CD8-positive, alpha-beta memory T cell (primary cell): ENCODE measurements around the gene DSC3. TPM values are rescaled to one million over a fixed set of nuclear protein-coding genes. Genes with fewer than 3 reads are reported as not detected.

ENCODE experiments used
- CTCF ChIA-PET: fragments of 350-600 bp; sonication (Branson Sonifier 250); formaldehyde crosslinking; loops from one replicate; lab custom pipeline; 2021; ENCODE audit warnings: antibody characterized with exemption; lab: Charles Lee
- POLR2A ChIA-PET: fragments of 350-600 bp; sonication (Branson Sonifier 250); formaldehyde crosslinking; loops from one replicate; lab custom pipeline; 2021; ENCODE audit warnings: antibody characterized with exemption; lab: Charles Lee
- DNase-seq, 5 donors: peaks; one replicate each; pipeline versions ENCODE4 v3.0.0 to v3.0.0-alpha.2; 2020 to 2022; ENCODE audit warnings: mixed read lengths in 1 of 5
- H3K27ac ChIP-seq: one replicate; pipeline ENCODE4 v1.7.0; 2013; ENCODE audit warnings: low read depth, mild to moderate bottlenecking, low read length, moderate library complexity
- H3K27me3 ChIP-seq: 2 replicates; pipeline ENCODE4 v1.7.0; 2013; ENCODE audit warnings: low read length, mild to moderate bottlenecking; ENCODE audit not compliant: insufficient read depth, poor library complexity, severe bottlenecking
- H3K36me3 ChIP-seq: 2 replicates; pipeline ENCODE4 v1.7.0; 2013; ENCODE audit warnings: mild to moderate bottlenecking, low read length, moderate library complexity; ENCODE audit not compliant: insufficient read depth
- H3K4me1 ChIP-seq: 2 replicates; pipeline ENCODE4 v1.7.0; 2013; ENCODE audit warnings: mild to moderate bottlenecking, low read length, moderate library complexity; ENCODE audit not compliant: insufficient read depth
- H3K4me3 ChIP-seq: 2 replicates; pipeline ENCODE4 v1.7.0; 2013; ENCODE audit warnings: mild to moderate bottlenecking, low read length
- H3K9me3 ChIP-seq: 2 replicates; pipeline ENCODE4 v1.7.0; 2013; ENCODE audit warnings: mild to moderate bottlenecking, low read length
- H3K27ac Mint-ChIP-seq, 8 donors: one replicate each; pipeline ENCODE4 v1.8.0; 2020 to 2021; ENCODE audit warnings: mixed read lengths in 8 of 8, mild to moderate bottlenecking in 6 of 8, inconsistent platforms in 3 of 8, moderate library complexity in 3 of 8
- H3K27me3 Mint-ChIP-seq, 2 donors: one replicate each; pipeline ENCODE4 v1.8.0; 2020 to 2021; ENCODE audit warnings: mixed read lengths in 2 of 2, mild to moderate bottlenecking in 1 of 2, moderate library complexity in 1 of 2
- H3K36me3 Mint-ChIP-seq, 3 donors: one replicate each; pipeline ENCODE4 v1.8.0; 2020 to 2021; ENCODE audit warnings: mixed read lengths in 3 of 3, inconsistent platforms in 1 of 3, mild to moderate bottlenecking in 1 of 3
- H3K4me1 Mint-ChIP-seq, 3 donors: one replicate each; pipeline ENCODE4 v1.8.0; 2020 to 2021; ENCODE audit warnings: mixed read lengths in 3 of 3, inconsistent platforms in 1 of 3, mild to moderate bottlenecking in 1 of 3
- H3K4me3 Mint-ChIP-seq, 7 donors: one replicate each; pipeline ENCODE4 v1.8.0; 2020 to 2021; ENCODE audit warnings: mixed read lengths in 7 of 7, mild to moderate bottlenecking in 6 of 7, moderate library complexity in 4 of 7, inconsistent platforms in 2 of 7
- H3K9me3 Mint-ChIP-seq, 5 donors: one replicate each; pipeline ENCODE4 v1.8.0; 2020 to 2022; ENCODE audit warnings: mixed read lengths in 5 of 5, mild to moderate bottlenecking in 3 of 5, moderate library complexity in 2 of 5, inconsistent platforms in 1 of 5
- polyA plus RNA-seq: library from polyadenylated mRNA; unstranded; fragments of 300-500 nt; fragmentation: Illumina TruSeq; gene quantifications from one replicate; pipeline ENCODE4 v1.2.3, GENCODE V29; 2021
- total RNA-seq, 2 experiments: library from RNA; stranded (reverse); gene quantifications; one replicate each; pipeline ENCODE4 v1.2.3, GENCODE V29; 2021

Gene DSC3
- not detected for total RNA-seq
- polyA plus RNA-seq, result not detected

DNA sequence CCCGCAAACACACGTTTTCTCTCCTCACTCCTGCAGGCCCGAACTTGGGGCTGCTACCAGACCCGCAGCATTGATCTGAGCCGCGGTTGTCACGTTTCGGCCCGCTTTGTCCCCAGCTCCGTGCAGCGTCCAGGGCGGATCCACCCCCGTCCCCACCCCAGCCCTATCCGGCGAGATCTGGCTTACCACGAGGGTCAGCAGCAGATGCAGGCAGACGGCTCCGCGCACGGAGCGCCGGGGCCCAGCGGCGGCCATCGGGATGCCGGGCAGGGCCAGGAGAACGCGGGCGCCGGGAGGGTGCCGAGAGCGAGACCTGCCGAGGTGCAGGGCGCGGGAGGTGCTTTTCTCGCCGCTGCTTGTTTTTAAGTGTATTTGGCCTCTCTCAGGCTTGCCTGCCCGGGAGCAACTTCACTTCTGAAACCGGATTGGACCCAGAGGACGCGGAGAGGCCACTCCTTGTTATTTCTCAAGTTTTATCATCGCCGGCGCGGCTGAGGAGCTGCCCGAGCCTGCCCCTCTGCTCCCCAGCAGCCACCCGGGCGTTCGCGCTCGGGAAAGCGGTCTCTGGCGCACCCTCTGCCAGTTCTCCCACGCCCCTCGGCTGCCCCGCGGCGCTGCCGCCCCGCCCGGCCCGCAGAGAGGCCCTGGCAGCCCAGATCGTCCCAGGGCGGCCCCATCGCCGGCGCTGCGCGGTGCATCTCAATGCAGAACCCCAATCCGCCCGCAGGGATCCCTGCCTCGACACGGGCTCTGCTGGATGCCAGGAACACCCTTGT, at the start of gene DSC3:
Gene DSC3, minus strand, starts transcription at position 337 of the 776 bp plus-strand sequence. Its CDS starts 82 bp downstream, at position 255.
- Mint-ChIP-seq H3K27me3 (peaks cover 20 to 22% of the 10 kb centered on the region in 2 donors), H3K4me1 (no peaks in the 10 kb centered on the region)
- POLR2A ChIA-PET, result no interaction called here

DNA sequence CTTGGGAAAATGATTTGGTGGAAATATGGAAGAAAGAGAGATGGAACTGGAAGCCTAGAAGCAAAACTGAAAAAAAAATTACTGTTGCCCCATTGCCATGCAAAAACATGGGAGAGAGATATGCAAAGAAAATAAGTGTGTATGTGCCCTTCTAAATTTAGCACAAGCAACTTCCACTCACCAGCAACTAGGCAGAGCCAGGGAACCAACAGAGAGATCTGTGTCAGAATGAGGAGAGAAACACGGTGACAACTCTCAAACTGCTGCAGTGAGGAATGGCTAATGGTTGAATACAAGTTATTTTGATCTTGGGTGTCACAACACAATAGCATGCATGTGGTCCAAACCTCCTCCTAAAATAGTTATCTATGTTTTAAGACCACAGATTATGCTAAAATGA, 48.8 kb upstream of the DSC3 start:
- ChIA-PET CTCF (no interaction called here), POLR2A (no interaction called here)
- Histone ChIP-seq H3K27me3 (no peaks in the 10 kb centered on the region), H3K27ac (no peak overlapping the region), H3K4me3 (no peak overlapping the region), H3K36me3 (no peaks in the 10 kb centered on the region), H3K4me1 (no peaks in the 10 kb centered on the region), H3K9me3 (no peaks in the 10 kb centered on the region)
- Mint-ChIP-seq H3K36me3 (no peaks in the 10 kb centered on the region), H3K27ac (no peak overlapping the region), H3K9me3 (peaks cover 3 to 26% (median 11%) of the 10 kb centered on the region in 5 donors), H3K27me3 (no peaks in the 10 kb centered on the region), H3K4me3 (no peak overlapping the region), H3K4me1 (no peaks in the 10 kb centered on the region)
- no peak for DNase-seq

More for the DNA sequence above, at the start of gene DSC3:
- Histone ChIP-seq H3K36me3 (no peaks in the 10 kb centered on the region), H3K27ac (no peak within 1 kb of the TSS), H3K9me3 (no peaks in the 10 kb centered on the region), H3K27me3 (no peaks in the 10 kb centered on the region), H3K4me3 (no peak within 1 kb of the TSS), H3K4me1 (no peaks in the 10 kb centered on the region)
- H3K36me3 Mint-ChIP-seq, result peaks cover 0 to 1% (median 0%) of the 10 kb centered on the region in 3 donors
- H3K9me3 Mint-ChIP-seq, result peaks cover 19 to 33% (median 28%) of the 10 kb centered on the region in 5 donors
- no peak within 1 kb of the TSS for H3K27ac Mint-ChIP-seq
- H3K4me3 Mint-ChIP-seq, result no peak within 1 kb of the TSS
- CTCF ChIA-PET, result no interaction called here
- DNase-seq, result no peak

DNA sequence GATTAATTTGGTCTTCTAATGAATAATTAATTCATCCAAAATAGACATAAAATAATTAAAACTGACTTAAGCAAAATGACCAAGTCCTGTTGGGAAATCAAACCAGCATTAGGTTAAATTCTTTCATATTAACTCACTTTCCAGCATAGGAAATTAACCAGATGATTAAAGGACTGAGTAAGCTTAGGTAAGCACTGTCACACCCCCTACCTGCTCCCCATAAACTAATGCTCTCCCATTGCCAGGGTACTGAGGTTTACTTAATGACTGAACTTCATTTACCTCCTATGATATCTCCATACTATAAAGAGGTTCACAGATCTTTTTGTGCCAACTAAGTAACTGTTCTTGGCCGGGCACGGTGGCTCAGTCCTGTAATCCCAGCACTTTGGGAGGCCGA, 46.0 kb upstream of the DSC3 start:
- peaks cover 3 to 28% (median 6%) of the 10 kb centered on the region in 5 donors for H3K9me3 Mint-ChIP-seq
- no peaks in the 10 kb centered on the region for H3K4me1 Mint-ChIP-seq
- Histone ChIP-seq H3K27ac (no peak overlapping the region), H3K27me3 (no peaks in the 10 kb centered on the region), H3K9me3 (no peaks in the 10 kb centered on the region), H3K4me3 (no peak overlapping the region), H3K4me1 (no peaks in the 10 kb centered on the region), H3K36me3 (no peaks in the 10 kb centered on the region)
- CTCF ChIA-PET, result no interaction called here
- H3K4me3 Mint-ChIP-seq, result no peak overlapping the region
- no peak overlapping the region for H3K27ac Mint-ChIP-seq
- no peaks in the 10 kb centered on the region for H3K27me3 Mint-ChIP-seq
- H3K36me3 Mint-ChIP-seq, result no peaks in the 10 kb centered on the region
- DNase-seq, result no peak
- POLR2A ChIA-PET, result no interaction called here

DNA sequence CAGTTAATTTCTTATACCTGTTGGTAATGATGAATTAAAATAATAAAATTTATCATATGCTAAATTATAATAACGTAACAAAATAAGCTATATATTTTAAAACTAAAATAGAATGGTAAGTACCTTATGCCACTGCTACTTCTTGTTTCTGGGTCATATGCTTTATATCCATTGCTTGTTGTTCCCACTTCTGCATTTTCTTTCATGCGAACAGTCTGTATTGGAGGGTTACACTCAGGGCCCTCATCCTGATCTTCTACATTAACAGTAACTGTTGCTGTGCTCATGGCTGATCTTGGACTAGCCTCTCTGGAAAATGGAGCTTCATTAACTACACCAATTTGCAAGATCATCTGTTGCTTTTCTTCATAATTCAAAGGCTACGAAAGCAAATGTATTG, 37.4 kb upstream of the DSC3 start:
- POLR2A ChIA-PET, result no interaction called here

DNA sequence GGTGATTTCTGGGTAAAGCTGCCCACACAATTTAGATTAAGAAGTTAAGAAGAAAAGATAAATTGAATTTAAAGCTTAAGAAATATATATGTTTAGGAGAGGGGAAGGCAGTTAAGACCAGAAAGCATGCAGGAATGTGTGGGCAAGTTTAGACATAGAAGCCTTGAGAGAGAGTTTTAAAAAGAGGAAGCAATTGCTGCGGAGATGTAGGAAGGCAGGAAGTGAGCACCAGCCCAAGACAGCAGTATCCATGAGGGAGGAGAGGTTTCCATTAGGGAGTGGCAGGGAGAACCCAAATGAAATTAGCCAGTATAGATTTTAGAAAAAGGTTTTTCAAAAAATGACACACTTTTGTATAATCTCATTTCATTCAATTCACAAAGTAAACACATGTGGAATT, 35.3 kb upstream of the DSC3 start:
- peaks cover 5 to 24% (median 10%) of the 10 kb centered on the region in 5 donors for H3K9me3 Mint-ChIP-seq
- DNase-seq, result no peak
- H3K4me3 Mint-ChIP-seq, result no peak overlapping the region
- no peak overlapping the region for H3K27ac Mint-ChIP-seq
- CTCF ChIA-PET, result no interaction called here
- no peaks in the 10 kb centered on the region for H3K27me3 ChIP-seq
- POLR2A ChIA-PET, result no interaction called here
- H3K4me1 Mint-ChIP-seq, result no peaks in the 10 kb centered on the region
- no peaks in the 10 kb centered on the region for H3K36me3 ChIP-seq
- H3K27ac ChIP-seq, result no peak overlapping the region
- H3K4me3 ChIP-seq, result no peak overlapping the region
- no peaks in the 10 kb centered on the region for H3K27me3 Mint-ChIP-seq
- H3K4me1 ChIP-seq, result no peaks in the 10 kb centered on the region
- no peaks in the 10 kb centered on the region for H3K9me3 ChIP-seq
- H3K36me3 Mint-ChIP-seq, result no peaks in the 10 kb centered on the region

More for the DNA sequence above, 37.4 kb upstream of the DSC3 start:
- Histone ChIP-seq H3K27ac (no peak overlapping the region), H3K4me3 (no peak overlapping the region), H3K9me3 (no peaks in the 10 kb centered on the region), H3K27me3 (no peaks in the 10 kb centered on the region), H3K4me1 (no peaks in the 10 kb centered on the region), H3K36me3 (no peaks in the 10 kb centered on the region)
- Mint-ChIP-seq H3K4me1 (no peaks in the 10 kb centered on the region), H3K27ac (no peak overlapping the region), H3K9me3 (peaks cover 0 to 26% (median 7%) of the 10 kb centered on the region in 5 donors), H3K36me3 (no peaks in the 10 kb centered on the region), H3K27me3 (no peaks in the 10 kb centered on the region), H3K4me3 (no peak overlapping the region)
- DNase-seq, result no peak
- CTCF ChIA-PET, result no interaction called here

DNA sequence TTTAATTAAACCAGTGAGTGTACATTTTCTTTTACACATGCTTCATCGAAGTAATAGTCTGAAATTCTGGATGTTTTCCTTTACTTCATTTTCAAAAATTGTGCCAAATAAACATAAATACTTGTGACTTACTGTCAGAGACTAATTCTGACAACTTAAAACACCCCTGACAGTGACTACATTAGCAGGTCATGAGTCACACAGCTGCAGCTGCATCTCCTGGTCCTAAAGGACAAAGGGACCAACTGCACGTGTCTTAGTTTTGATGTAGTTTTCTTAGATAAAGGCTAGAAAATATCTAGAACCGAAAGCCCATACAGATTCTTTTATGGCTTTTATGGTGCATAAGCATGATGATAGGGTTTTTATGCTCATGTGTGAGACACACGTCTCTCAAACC, 29.6 kb upstream of the DSC3 start:
- Mint-ChIP-seq H3K27ac (no peak overlapping the region), H3K4me3 (no peak overlapping the region), H3K27me3 (no peaks in the 10 kb centered on the region), H3K4me1 (no peaks in the 10 kb centered on the region), H3K36me3 (no peaks in the 10 kb centered on the region), H3K9me3 (peaks cover 5 to 22% (median 8%) of the 10 kb centered on the region in 5 donors)
- Histone ChIP-seq H3K9me3 (no peaks in the 10 kb centered on the region), H3K4me3 (no peak overlapping the region), H3K4me1 (no peaks in the 10 kb centered on the region), H3K36me3 (no peaks in the 10 kb centered on the region), H3K27me3 (no peaks in the 10 kb centered on the region), H3K27ac (no peak overlapping the region)
- POLR2A ChIA-PET, result no interaction called here
- CTCF ChIA-PET, result no interaction called here
- no peak for DNase-seq

DNA sequence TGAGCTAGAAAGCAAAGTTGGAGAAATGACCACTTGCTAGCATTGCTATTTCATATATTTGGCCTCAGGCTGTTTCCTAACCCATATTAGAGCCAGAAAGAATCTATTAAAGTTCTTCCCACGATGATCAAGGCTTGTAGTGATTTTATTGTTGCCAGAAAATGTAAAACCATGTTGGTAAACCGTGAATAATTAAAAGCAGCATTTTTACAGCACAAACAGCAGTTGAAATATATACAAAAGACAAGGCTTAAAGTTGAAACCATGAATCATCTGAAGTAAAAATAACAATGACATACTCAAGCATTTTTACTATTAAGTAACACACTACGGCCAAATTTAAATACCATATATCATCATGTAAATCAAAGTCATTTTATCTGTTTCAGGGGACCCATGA, 27.7 kb upstream of the DSC3 start:
- H3K27ac ChIP-seq, result no peak overlapping the region
- no peak overlapping the region for H3K27ac Mint-ChIP-seq
- no peaks in the 10 kb centered on the region for H3K4me1 ChIP-seq
- H3K36me3 Mint-ChIP-seq, result no peaks in the 10 kb centered on the region
- no peaks in the 10 kb centered on the region for H3K36me3 ChIP-seq
- no peak overlapping the region for H3K4me3 Mint-ChIP-seq
- no peak overlapping the region for H3K4me3 ChIP-seq
- peaks cover 6 to 19% (median 11%) of the 10 kb centered on the region in 5 donors for H3K9me3 Mint-ChIP-seq
- no peaks in the 10 kb centered on the region for H3K4me1 Mint-ChIP-seq
- H3K27me3 ChIP-seq, result no peaks in the 10 kb centered on the region
- CTCF ChIA-PET, result no interaction called here
- POLR2A ChIA-PET, result no interaction called here
- no peaks in the 10 kb centered on the region for H3K27me3 Mint-ChIP-seq
- H3K9me3 ChIP-seq, result no peaks in the 10 kb centered on the region
- no peak for DNase-seq

DNA sequence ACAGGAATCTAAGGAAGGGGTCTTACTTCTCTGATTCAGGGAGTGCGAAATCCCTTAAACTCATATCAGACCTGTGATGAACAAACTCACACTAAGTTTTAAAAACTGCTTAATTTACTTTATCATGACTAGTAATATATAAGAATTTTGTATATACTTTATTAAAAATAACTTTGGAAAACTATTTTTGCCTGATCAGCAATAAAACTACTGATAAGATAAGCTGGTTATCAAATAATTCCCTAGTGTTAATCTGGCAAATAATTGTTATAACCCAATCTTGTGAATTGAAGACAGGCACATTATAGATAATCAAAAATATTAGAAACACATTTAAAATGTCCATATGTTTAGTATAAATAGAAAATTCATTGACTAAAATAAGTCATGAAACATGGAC, 23.7 kb upstream of the DSC3 start:
- POLR2A ChIA-PET, result no interaction called here
- DNase-seq, result no peak

More for the DNA sequence above, 23.7 kb upstream of the DSC3 start:
- Histone ChIP-seq H3K4me1 (no peaks in the 10 kb centered on the region), H3K27me3 (no peaks in the 10 kb centered on the region), H3K36me3 (no peaks in the 10 kb centered on the region), H3K27ac (no peak overlapping the region), H3K9me3 (no peaks in the 10 kb centered on the region), H3K4me3 (no peak overlapping the region)
- Mint-ChIP-seq H3K27ac (no peak overlapping the region), H3K36me3 (no peaks in the 10 kb centered on the region), H3K4me1 (no peaks in the 10 kb centered on the region), H3K9me3 (peaks cover 4 to 17% (median 8%) of the 10 kb centered on the region in 5 donors), H3K27me3 (no peaks in the 10 kb centered on the region), H3K4me3 (no peak overlapping the region)
- CTCF ChIA-PET, result no interaction called here
